Measurements from ENCODE around the gene RAX. TPM values are rescaled to one million over a fixed set of nuclear protein-coding genes. Genes with fewer than 3 reads are reported as not detected.
"Not testable (repeated sequence)": the region's sequence is repeated elsewhere in the genome, so short reads cannot be mapped to it uniquely, and the experiment has no call there.

The RAX gene
- total RNA-seq, 1 experiment from 2014 or later = 0.94 TPM

GRCh38 chr18:59263661-59264060 lies 9.6 kb downstream of the RAX start:
- peak overlapping the region; percentile 66 for H3K4me3 Mint-ChIP-seq
- H3K36me3 Mint-ChIP-seq = no peaks in the 10 kb centered on the region; the same call in 1 of the 2 replicates
- no peaks in the 10 kb centered on the region for H3K9me3 Mint-ChIP-seq
- DNase-seq (ENCODE audit: low spot score) (no peak), ATAC-seq (no peak)
- peaks cover 39% of the 10 kb centered on the region for H3K4me1 Mint-ChIP-seq
- H3K27ac Mint-ChIP-seq = no peak overlapping the region
- ChIA-PET CTCF (interaction anchor here (0.9 to 4.5 kb wide), 9 partner anchors 10 to 560 kb away, joined by 3 to 44 read pairs (median 3); partner anchors contain the start of genes GRP and RAX), POLR2A (interaction anchor here (0.9 kb wide), 1 partner anchor 9 kb away, joined by 4 read pairs; the partner anchor contains the start of gene RAX)
- H3K27me3 Mint-ChIP-seq (ENCODE audit: low read depth) = peaks cover 100% of the 10 kb centered on the region
- no peak for TF ChIP-seq NR3C1 (CRISPR knock-in tag; conservative IDR thresholded peaks at IDR 0.05; ENCODE audit: low read depth)
- TF ChIP-seq FOXJ3 (CRISPR knock-in tag; IDR thresholded peaks at IDR 0.05; ENCODE audit: borderline replicate concordance) = no peak
- no peak for TF ChIP-seq SP1 (CRISPR knock-in tag; conservative IDR thresholded peaks at IDR 0.05)
- no peak for TF ChIP-seq FOXK1 (CRISPR knock-in tag; IDR thresholded peaks at IDR 0.05)
- no peak for TF ChIP-seq E2F4 (CRISPR knock-in tag; IDR thresholded peaks at IDR 0.05; ENCODE audit: borderline replicate concordance, low read depth)
- TF ChIP-seq MLX (CRISPR knock-in tag; IDR thresholded peaks at IDR 0.05) = no peak
- TF ChIP-seq ZNF396 (CRISPR knock-in tag; IDR thresholded peaks at IDR 0.05; ENCODE audit: borderline replicate concordance) = no peak
- TF ChIP-seq MXD4 (CRISPR knock-in tag; IDR thresholded peaks at IDR 0.05; ENCODE audit: borderline replicate concordance) = no peak
- TF ChIP-seq, protein P1, sequence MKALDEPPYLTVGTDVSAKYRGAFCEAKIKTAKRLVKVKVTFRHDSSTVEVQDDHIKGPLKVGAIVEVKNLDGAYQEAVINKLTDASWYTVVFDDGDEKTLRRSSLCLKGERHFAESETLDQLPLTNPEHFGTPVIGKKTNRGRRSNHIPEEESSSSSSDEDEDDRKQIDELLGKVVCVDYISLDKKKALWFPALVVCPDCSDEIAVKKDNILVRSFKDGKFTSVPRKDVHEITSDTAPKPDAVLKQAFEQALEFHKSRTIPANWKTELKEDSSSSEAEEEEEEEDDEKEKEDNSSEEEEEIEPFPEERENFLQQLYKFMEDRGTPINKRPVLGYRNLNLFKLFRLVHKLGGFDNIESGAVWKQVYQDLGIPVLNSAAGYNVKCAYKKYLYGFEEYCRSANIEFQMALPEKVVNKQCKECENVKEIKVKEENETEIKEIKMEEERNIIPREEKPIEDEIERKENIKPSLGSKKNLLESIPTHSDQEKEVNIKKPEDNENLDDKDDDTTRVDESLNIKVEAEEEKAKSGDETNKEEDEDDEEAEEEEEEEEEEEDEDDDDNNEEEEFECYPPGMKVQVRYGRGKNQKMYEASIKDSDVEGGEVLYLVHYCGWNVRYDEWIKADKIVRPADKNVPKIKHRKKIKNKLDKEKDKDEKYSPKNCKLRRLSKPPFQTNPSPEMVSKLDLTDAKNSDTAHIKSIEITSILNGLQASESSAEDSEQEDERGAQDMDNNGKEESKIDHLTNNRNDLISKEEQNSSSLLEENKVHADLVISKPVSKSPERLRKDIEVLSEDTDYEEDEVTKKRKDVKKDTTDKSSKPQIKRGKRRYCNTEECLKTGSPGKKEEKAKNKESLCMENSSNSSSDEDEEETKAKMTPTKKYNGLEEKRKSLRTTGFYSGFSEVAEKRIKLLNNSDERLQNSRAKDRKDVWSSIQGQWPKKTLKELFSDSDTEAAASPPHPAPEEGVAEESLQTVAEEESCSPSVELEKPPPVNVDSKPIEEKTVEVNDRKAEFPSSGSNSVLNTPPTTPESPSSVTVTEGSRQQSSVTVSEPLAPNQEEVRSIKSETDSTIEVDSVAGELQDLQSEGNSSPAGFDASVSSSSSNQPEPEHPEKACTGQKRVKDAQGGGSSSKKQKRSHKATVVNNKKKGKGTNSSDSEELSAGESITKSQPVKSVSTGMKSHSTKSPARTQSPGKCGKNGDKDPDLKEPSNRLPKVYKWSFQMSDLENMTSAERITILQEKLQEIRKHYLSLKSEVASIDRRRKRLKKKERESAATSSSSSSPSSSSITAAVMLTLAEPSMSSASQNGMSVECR (CRISPR knock-in tag; IDR thresholded peaks at IDR 0.05; ENCODE audit: borderline replicate concordance) = no peak
- no peak for TF ChIP-seq ATF3 (CRISPR knock-in tag; conservative IDR thresholded peaks at IDR 0.05)
- TF ChIP-seq, protein P2, sequence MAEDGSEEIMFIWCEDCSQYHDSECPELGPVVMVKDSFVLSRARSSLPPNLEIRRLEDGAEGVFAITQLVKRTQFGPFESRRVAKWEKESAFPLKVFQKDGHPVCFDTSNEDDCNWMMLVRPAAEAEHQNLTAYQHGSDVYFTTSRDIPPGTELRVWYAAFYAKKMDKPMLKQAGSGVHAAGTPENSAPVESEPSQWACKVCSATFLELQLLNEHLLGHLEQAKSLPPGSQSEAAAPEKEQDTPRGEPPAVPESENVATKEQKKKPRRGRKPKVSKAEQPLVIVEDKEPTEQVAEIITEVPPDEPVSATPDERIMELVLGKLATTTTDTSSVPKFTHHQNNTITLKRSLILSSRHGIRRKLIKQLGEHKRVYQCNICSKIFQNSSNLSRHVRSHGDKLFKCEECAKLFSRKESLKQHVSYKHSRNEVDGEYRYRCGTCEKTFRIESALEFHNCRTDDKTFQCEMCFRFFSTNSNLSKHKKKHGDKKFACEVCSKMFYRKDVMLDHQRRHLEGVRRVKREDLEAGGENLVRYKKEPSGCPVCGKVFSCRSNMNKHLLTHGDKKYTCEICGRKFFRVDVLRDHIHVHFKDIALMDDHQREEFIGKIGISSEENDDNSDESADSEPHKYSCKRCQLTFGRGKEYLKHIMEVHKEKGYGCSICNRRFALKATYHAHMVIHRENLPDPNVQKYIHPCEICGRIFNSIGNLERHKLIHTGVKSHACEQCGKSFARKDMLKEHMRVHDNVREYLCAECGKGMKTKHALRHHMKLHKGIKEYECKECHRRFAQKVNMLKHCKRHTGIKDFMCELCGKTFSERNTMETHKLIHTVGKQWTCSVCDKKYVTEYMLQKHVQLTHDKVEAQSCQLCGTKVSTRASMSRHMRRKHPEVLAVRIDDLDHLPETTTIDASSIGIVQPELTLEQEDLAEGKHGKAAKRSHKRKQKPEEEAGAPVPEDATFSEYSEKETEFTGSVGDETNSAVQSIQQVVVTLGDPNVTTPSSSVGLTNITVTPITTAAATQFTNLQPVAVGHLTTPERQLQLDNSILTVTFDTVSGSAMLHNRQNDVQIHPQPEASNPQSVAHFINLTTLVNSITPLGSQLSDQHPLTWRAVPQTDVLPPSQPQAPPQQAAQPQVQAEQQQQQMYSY (CRISPR knock-in tag; IDR thresholded peaks at IDR 0.05) = no peak
- no peak for TF ChIP-seq ELF4 (CRISPR knock-in tag; IDR thresholded peaks at IDR 0.05; ENCODE audit: low read depth)
- no peak for TF ChIP-seq PREB (CRISPR knock-in tag; IDR thresholded peaks at IDR 0.05; ENCODE audit: borderline replicate concordance)
- no peak for TF ChIP-seq ZNF317 (CRISPR knock-in tag; IDR thresholded peaks at IDR 0.05; ENCODE audit: borderline replicate concordance, low read depth)
- no peak for TF ChIP-seq ATF1 (CRISPR knock-in tag; IDR thresholded peaks at IDR 0.05)
- TF ChIP-seq RORB (CRISPR knock-in tag; IDR thresholded peaks at IDR 0.05) = no peak
- no peak for TF ChIP-seq ZNF138 (CRISPR knock-in tag; conservative IDR thresholded peaks at IDR 0.05)

- POLR2A ChIA-PET, CTCF ChIA-PET: not testable (repeated sequence)
These were observed 11.0 kb downstream of the RAX start for GRCh38 chr18:59262243-59262642.

DNA sequence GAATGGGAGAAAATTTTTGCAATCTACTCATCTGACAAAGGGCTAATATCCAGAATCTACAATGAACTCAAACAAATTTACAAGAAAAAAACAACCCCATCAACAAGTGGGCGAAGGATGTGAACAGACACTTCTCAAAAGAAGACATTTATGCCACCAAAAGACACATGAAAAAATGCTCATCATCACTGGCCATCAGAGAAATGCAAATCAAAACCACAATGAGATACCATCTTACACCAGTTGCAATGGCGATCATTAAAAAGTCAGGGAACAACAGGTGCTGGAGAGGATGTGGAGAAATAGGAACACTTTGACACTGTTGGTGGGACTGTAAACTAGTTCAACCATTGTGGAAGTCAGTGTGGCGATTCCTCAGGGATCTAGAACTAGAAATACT lies 11.4 kb downstream of the RAX start:
- Mint-ChIP-seq H3K27me3 (ENCODE audit: low read depth) (peaks cover 100% of the 10 kb centered on the region), H3K4me1 (peaks cover 23% of the 10 kb centered on the region)
- H3K9me3 Mint-ChIP-seq; H3K27ac Mint-ChIP-seq; H3K36me3 Mint-ChIP-seq; DNase-seq (ENCODE audit: low spot score); POLR2A ChIA-PET; H3K4me3 Mint-ChIP-seq; CTCF ChIA-PET; ATAC-seq: not testable (repeated sequence)

More at GRCh38 chr18:59262243-59262642, 11.0 kb downstream of the RAX start:
- peaks cover 26% of the 10 kb centered on the region for H3K4me1 Mint-ChIP-seq
- H3K27ac Mint-ChIP-seq; DNase-seq (ENCODE audit: low spot score); H3K4me3 Mint-ChIP-seq; H3K9me3 Mint-ChIP-seq; ATAC-seq; H3K36me3 Mint-ChIP-seq: not testable (repeated sequence)
- H3K27me3 Mint-ChIP-seq (ENCODE audit: low read depth) = peaks cover 100% of the 10 kb centered on the region

GRCh38 chr18:59255491-59255890 lies 17.8 kb downstream of the RAX start:
- CTCF ChIA-PET; DNase-seq (ENCODE audit: low spot score); H3K27ac Mint-ChIP-seq; ATAC-seq; H3K4me3 Mint-ChIP-seq; POLR2A ChIA-PET; H3K4me1 Mint-ChIP-seq: not testable (repeated sequence)
- H3K9me3 Mint-ChIP-seq = peaks cover 18% of the 10 kb centered on the region
- H3K27me3 Mint-ChIP-seq (ENCODE audit: low read depth) = peaks cover 71% of the 10 kb centered on the region
- H3K36me3 Mint-ChIP-seq = peaks cover 11% of the 10 kb centered on the region
